Non-pigmented ciliary epithelial cell (primary cell): ENCODE data around the gene ANKRD13B.

Experiments used
- DNase-seq: peaks from one replicate; pipeline ENCODE4 v3.0.0-alpha.2; 2010; ENCODE audit warnings: low read depth

Gene ANKRD13B

GRCh38 chr17:29568331-29569244 is 24.3 kb upstream of the ANKRD13B start, which contains the start of gene TP53I13:
TP53I13 (plus strand) TSS chr17:29568701; CDS start chr17:29568759, 58 bp downstream.
- DNase-seq = no peak

- no peak for DNase-seq
Observed at GRCh38 chr17:29569245-29569950, 23.5 kb upstream of the ANKRD13B start.

GRCh38 chr17:29570521-29570920 is 22.4 kb upstream of the ANKRD13B start:
- DNase-seq = no peak

GRCh38 chr17:29571486-29571882 is 21.4 kb upstream of the ANKRD13B start:
- DNase-seq = no peak

- no peak for DNase-seq
Observed at GRCh38 chr17:29571883-29572681, 20.9 kb upstream of the ANKRD13B start.

- no peak for DNase-seq
Observed at GRCh38 chr17:29572691-29573557, 20.0 kb upstream of the ANKRD13B start.

GRCh38 chr17:29573558-29573869 is 19.4 kb upstream of the ANKRD13B start:
- DNase-seq = no peak

- DNase-seq = no peak
Observed at GRCh38 chr17:29573871-29574731, 18.8 kb upstream of the ANKRD13B start.

GRCh38 chr17:29574732-29575510 is 18.0 kb upstream of the ANKRD13B start:
- DNase-seq = no peak

- DNase-seq = no peak
Observed at GRCh38 chr17:29575511-29576213, 17.3 kb upstream of the ANKRD13B start.

- no peak for DNase-seq
Observed at GRCh38 chr17:29576214-29577000, 16.5 kb upstream of the ANKRD13B start.

- no peak for DNase-seq
Observed at GRCh38 chr17:29577001-29577370, 15.9 kb upstream of the ANKRD13B start.

- DNase-seq = no peak
Observed at GRCh38 chr17:29577385-29578211, 15.3 kb upstream of the ANKRD13B start.

GRCh38 chr17:29578626-29579485 is 14.1 kb upstream of the ANKRD13B start:
- no peak for DNase-seq

- no peak for DNase-seq
Observed at GRCh38 chr17:29579866-29580771, 12.8 kb upstream of the ANKRD13B start.
